Esophagus muscularis mucosa (tissue), 4 donors: Measurements from ENCODE around the gene ERI3. TPM values are rescaled to one million over a fixed set of nuclear protein-coding genes. Genes with fewer than 3 reads are reported as not detected.

ENCODE experiments used
- DNase-seq: peaks from one replicate; pipeline ENCODE4 v3.0.0-alpha.2; 2017; ENCODE audit errors: extremely low spot score
- H3K27ac ChIP-seq, 4 donors: fragments of 200-600 bp; sonication (generic); replicated peaks in 1 of 4; 1 replicate in 3 of 4; 2 replicates in 1 of 4; pipeline ENCODE4 v1.5.1; 2016 to 2019; ENCODE audit warnings: mild to moderate bottlenecking in 1 of 4
- H3K27me3 ChIP-seq, 4 donors: fragments of 200-600 bp; sonication (generic); one replicate each; pipeline versions ENCODE4 v1.5.1 to v1.6.0; 2016 to 2019
- H3K36me3 ChIP-seq, 4 donors: fragments of 200-600 bp; sonication (generic); one replicate each; pipeline ENCODE4 v1.5.1; 2016 to 2019
- H3K4me1 ChIP-seq, 4 donors: fragments of 200-600 bp; sonication (generic); one replicate each; pipeline ENCODE4 v1.5.1; 2016 to 2019
- H3K4me3 ChIP-seq, 4 donors: fragments of 200-600 bp; sonication (generic); 1 replicate in 2 of 4; 2 replicates in 2 of 4; pipeline ENCODE4 v1.5.1; 2016 to 2019; ENCODE audit warnings: mild to moderate bottlenecking in 4 of 4, moderate library complexity in 1 of 4
- H3K9me3 ChIP-seq, 4 donors: fragments of 200-600 bp; sonication (generic); 1 replicate in 3 of 4; 2 replicates in 1 of 4; pipeline ENCODE4 v1.5.1; 2016 to 2019
- EP300 ChIP-seq: sonication (generic); formaldehyde crosslinking; IDR thresholded peaks from one replicate; pipeline ENCODE4 v1.6.1; 2017; ENCODE audit warnings: antibody characterized with exemption
- POLR2A ChIP-seq: fragments of 450-650 bp; IDR thresholded peaks from one replicate; pipeline ENCODE4 v1.6.1; 2017; ENCODE audit warnings: antibody characterized with exemption, moderate library complexity, mild to moderate bottlenecking, low read depth
- POLR2AphosphoS5 ChIP-seq, 2 donors: sonication (generic); formaldehyde crosslinking; IDR thresholded peaks; one replicate each; pipeline ENCODE4 v1.6.1; 2017; ENCODE audit warnings: antibody characterized with exemption in 2 of 2
- WGBS: methylation state at CpG from one replicate; pipeline ENCODE4 v1.1.5; 2018; 5-methylcytosine and 5-hydroxymethylcytosine counted together
- intact Hi-C: fragments of 100-400 bp; cut with DNase I; formaldehyde crosslinking; loops from one replicate; pipeline ENCODE4 v1.15.1; 2023
- total RNA-seq, 4 donors: library from RNA; depleted of rRNA; stranded (reverse); fragments of >200 nt; gene quantifications; one replicate each; pipeline versions ENCODE4 v1.1.0 to v1.2.1, GENCODE V29; 2016
- TF ChIP-seq, protein P1 (sequence below), 3 experiments: fragments of 200-600 bp in 2 of 3; fragments of 450-650 bp in 1 of 3; sonication (generic) in 2 of 3; IDR thresholded peaks; one replicate each; pipeline ENCODE4 v1.5.1; 2017 to 2019; ENCODE audit warnings: antibody characterized with exemption in 3 of 3, mild to moderate bottlenecking in 2 of 3, moderate library complexity in 1 of 3

The ERI3 gene
- total RNA-seq, 4 donors from 2014 or later: 40.4 to 56.6 (median 47.0) TPM

GRCh38 chr1:44315521-44315920 lies 39.5 kb downstream of the ERI3 start:
- TF ChIP-seq, protein P1, sequence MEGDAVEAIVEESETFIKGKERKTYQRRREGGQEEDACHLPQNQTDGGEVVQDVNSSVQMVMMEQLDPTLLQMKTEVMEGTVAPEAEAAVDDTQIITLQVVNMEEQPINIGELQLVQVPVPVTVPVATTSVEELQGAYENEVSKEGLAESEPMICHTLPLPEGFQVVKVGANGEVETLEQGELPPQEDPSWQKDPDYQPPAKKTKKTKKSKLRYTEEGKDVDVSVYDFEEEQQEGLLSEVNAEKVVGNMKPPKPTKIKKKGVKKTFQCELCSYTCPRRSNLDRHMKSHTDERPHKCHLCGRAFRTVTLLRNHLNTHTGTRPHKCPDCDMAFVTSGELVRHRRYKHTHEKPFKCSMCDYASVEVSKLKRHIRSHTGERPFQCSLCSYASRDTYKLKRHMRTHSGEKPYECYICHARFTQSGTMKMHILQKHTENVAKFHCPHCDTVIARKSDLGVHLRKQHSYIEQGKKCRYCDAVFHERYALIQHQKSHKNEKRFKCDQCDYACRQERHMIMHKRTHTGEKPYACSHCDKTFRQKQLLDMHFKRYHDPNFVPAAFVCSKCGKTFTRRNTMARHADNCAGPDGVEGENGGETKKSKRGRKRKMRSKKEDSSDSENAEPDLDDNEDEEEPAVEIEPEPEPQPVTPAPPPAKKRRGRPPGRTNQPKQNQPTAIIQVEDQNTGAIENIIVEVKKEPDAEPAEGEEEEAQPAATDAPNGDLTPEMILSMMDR (IDR thresholded peaks at IDR 0.05): no peak
- TF ChIP-seq EP300: no peak
- no peak for TF ChIP-seq POLR2AphosphoS5 (IDR thresholded peaks at IDR 0.05)
- TF ChIP-seq POLR2A: no peak
- Histone ChIP-seq H3K36me3 (peaks cover 12 to 99% (median 86%) of the 10 kb centered on the region in 4 donors), H3K27me3 (no peaks in the 10 kb centered on the region), H3K4me3 (no peak overlapping the region), H3K9me3 (no peaks in the 10 kb centered on the region), H3K4me1 (peaks cover 0 to 16% (median 0%) of the 10 kb centered on the region in 4 donors), H3K27ac (no peak overlapping the region)
- DNase-seq: no peak
- intact Hi-C loops: loop anchor here (5.0 kb wide), 1 partner anchor 98 kb away; no protein-coding TSS in a partner anchor

DNA sequence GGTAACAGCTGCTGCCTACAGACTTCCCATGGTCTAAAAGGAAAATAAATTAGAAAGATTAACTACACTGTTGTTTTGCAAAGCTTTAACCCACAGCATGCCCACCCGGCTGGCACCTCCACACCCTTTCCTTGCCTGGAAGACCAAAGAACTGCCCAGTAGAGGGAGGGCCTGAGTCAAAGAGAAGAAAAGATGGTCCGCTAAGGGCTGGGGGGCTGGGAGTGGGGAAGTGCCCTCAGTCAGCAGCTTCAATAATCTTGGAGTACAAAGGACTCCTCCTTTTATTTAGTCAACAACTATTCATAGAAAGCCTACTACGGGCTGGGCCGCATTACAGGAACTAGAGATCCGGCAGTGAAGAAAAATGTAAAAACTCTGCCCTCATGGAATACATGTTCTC lies 40.6 kb downstream of the ERI3 start:
- intact Hi-C loops: no loop called here
- TF ChIP-seq POLR2A: no peak
- no peak for TF ChIP-seq POLR2AphosphoS5 (IDR thresholded peaks at IDR 0.05)
- no peak for TF ChIP-seq EP300
- TF ChIP-seq, protein P1 (IDR thresholded peaks at IDR 0.05): no peak
- peaks cover 12 to 99% (median 81%) of the 10 kb centered on the region in 4 donors for H3K36me3 ChIP-seq
- DNase-seq: no peak
- H3K27me3 ChIP-seq: no peaks in the 10 kb centered on the region
- no peak overlapping the region for H3K4me3 ChIP-seq
- 77% methylated on average over 5 of the region's 5 CpGs for WGBS
- peaks cover 0 to 16% (median 0%) of the 10 kb centered on the region in 4 donors for H3K4me1 ChIP-seq
- H3K27ac ChIP-seq: no peak overlapping the region
- no peaks in the 10 kb centered on the region for H3K9me3 ChIP-seq

- no peaks in the 10 kb centered on the region for H3K27me3 ChIP-seq
- 92% methylated on average over 3 of the region's 3 CpGs for WGBS
- H3K9me3 ChIP-seq: no peaks in the 10 kb centered on the region
- no peak overlapping the region for H3K27ac ChIP-seq
- H3K4me1 ChIP-seq: peaks cover 0 to 15% (median 0%) of the 10 kb centered on the region in 4 donors
- DNase-seq: no peak
- intact Hi-C loops: no loop called here
- H3K36me3 ChIP-seq: peaks cover 12 to 99% (median 79%) of the 10 kb centered on the region in 4 donors
- H3K4me3 ChIP-seq: no peak overlapping the region
- no peak for TF ChIP-seq POLR2AphosphoS5 (IDR thresholded peaks at IDR 0.05)
- TF ChIP-seq, protein P1 (IDR thresholded peaks at IDR 0.05): no peak
Observed at GRCh38 chr1:44313265-44313918, 41.7 kb downstream of the ERI3 start.

DNA sequence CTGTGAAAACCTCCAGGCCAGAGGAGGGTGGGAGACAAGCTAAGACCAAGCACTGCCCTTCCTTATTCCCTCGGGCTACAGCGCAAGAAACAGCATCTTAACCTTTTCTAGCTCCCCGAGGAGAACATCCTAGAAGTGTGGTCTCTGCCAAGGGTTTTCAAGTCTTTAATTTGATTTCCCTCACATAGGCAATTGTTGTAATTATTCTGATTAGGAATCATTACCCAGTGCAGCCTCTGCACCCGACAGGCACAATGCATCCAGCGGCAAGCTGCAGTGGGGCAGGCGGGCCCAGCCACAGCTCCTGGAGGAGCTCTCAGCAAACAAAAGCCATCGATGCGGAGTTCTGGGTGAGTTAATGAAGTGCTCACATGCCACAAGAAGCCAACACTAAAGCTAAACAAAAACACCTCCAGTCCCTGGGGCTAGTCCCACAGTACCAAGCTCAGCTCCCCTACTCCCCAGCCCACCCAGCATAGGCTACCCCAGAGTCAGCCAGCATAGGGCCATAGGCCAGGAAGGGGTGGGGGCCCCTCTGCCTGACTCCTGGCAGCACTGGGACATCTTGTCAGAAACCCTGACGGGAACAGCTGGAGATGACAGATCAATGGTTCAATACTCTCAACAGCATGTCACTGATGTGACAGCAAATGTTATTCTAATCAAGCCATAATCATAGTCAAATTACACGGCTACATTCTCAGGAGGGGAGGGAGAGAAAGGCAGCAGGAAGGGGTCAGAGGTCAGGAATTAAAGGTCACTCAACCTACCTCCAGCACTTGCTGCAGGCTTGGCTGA lies 42.5 kb downstream of the ERI3 start:
- Histone ChIP-seq H3K27ac (no peak overlapping the region), H3K27me3 (no peaks in the 10 kb centered on the region), H3K9me3 (no peaks in the 10 kb centered on the region), H3K36me3 (peaks cover 18 to 99% (median 81%) of the 10 kb centered on the region in 4 donors), H3K4me1 (peaks cover 0 to 7% (median 0%) of the 10 kb centered on the region in 4 donors), H3K4me3 (no peak overlapping the region)
- DNase-seq: no peak
- intact Hi-C loops: no loop called here
- TF ChIP-seq, protein P1 (IDR thresholded peaks at IDR 0.05): no peak
- no peak for TF ChIP-seq POLR2A
- no peak for TF ChIP-seq EP300
- WGBS: 86% methylated on average over 9 of the region's 10 CpGs
